ENCODE results near the gene PURA.

The PURA gene

DNA sequence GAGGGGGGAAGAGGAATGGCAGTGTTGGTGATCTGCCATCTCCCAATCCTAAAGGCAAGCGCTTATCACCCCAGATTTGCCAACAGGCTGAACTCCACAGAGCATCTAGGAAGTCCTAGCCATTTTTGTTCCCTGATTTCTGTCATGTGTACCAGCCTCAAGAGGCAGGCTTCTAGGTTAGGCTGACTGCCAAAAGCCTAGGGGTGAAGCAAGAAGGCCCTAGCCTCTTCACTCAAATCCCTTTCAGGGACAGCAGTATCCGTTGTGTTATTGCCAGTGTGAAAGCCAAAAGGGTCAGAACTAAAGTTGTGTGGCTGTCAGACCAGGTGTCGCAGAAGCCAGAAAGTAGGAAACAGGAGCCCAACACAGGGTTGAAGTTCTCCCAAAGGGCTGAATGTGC, 26.5 kb downstream of the PURA start:
- H3K36me3 ChIP-seq (ENCODE audit: control insufficient read depth in 2 of 2, insufficient read depth in 1 of 2, low read length in 2 of 2), result no peaks in the 10 kb centered on the region
- POLR2A ChIA-PET, result no interaction called here
- no peak overlapping the region for H3K4me3 ChIP-seq (ENCODE audit: low read depth, low read length)
- CTCF ChIA-PET, result interaction anchor here (0.9 to 10.4 kb wide), 2 partner anchors 65 to 66 kb away, joined by 3 to 109 read pairs; no protein-coding TSS in a partner anchor
- no peaks in the 10 kb centered on the region for H3K9me3 ChIP-seq (ENCODE audit: control insufficient read depth, insufficient read depth, low read depth, low read length)
- TF ChIP-seq IKZF3 (tag by site-specific recombination; IDR thresholded peaks at IDR 0.05) (no peak), ZNF214 (tag by site-specific recombination; IDR thresholded peaks at IDR 0.05; ENCODE audit: borderline replicate concordance) (no peak), HOXD13 (CRISPR knock-in tag; IDR thresholded peaks at IDR 0.05; ENCODE audit: borderline replicate concordance) (no peak), ZNF610 (tag by site-specific recombination; IDR thresholded peaks at IDR 0.05; ENCODE audit: borderline replicate concordance) (no peak), ZNF112 (tag by site-specific recombination; IDR thresholded peaks at IDR 0.05) (no peak), TSHZ1 (tag by site-specific recombination; IDR thresholded peaks at IDR 0.05; ENCODE audit: borderline replicate concordance) (no peak), KLF17 (tag by site-specific recombination; IDR thresholded peaks at IDR 0.05) (no peak), SCRT2 (tag by site-specific recombination; IDR thresholded peaks at IDR 0.05) (no peak), ZNF449 (tag by site-specific recombination; IDR thresholded peaks at IDR 0.05) (no peak), ZNF776 (tag by site-specific recombination; IDR thresholded peaks at IDR 0.05; ENCODE audit: borderline replicate concordance) (no peak), ZNF600 (tag by site-specific recombination; IDR thresholded peaks at IDR 0.05) (no peak), ZNF571 (tag by site-specific recombination; IDR thresholded peaks at IDR 0.05) (no peak), ZNF837 (tag by site-specific recombination; IDR thresholded peaks at IDR 0.05) (no peak), ZNF394 (tag by site-specific recombination; IDR thresholded peaks at IDR 0.05; ENCODE audit: borderline replicate concordance) (no peak), ZNF398 (tag by site-specific recombination; IDR thresholded peaks at IDR 0.05) (no peak), ZNF10 (tag by site-specific recombination; IDR thresholded peaks at IDR 0.05) (no peak), ZNF701 (tag by site-specific recombination; IDR thresholded peaks at IDR 0.05) (no peak)
- TF ChIP-seq, protein P1, sequence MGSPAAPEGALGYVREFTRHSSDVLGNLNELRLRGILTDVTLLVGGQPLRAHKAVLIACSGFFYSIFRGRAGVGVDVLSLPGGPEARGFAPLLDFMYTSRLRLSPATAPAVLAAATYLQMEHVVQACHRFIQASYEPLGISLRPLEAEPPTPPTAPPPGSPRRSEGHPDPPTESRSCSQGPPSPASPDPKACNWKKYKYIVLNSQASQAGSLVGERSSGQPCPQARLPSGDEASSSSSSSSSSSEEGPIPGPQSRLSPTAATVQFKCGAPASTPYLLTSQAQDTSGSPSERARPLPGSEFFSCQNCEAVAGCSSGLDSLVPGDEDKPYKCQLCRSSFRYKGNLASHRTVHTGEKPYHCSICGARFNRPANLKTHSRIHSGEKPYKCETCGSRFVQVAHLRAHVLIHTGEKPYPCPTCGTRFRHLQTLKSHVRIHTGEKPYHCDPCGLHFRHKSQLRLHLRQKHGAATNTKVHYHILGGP (tag by site-specific recombination; IDR thresholded peaks at IDR 0.05), result no peak
- TF ChIP-seq, protein P2, sequence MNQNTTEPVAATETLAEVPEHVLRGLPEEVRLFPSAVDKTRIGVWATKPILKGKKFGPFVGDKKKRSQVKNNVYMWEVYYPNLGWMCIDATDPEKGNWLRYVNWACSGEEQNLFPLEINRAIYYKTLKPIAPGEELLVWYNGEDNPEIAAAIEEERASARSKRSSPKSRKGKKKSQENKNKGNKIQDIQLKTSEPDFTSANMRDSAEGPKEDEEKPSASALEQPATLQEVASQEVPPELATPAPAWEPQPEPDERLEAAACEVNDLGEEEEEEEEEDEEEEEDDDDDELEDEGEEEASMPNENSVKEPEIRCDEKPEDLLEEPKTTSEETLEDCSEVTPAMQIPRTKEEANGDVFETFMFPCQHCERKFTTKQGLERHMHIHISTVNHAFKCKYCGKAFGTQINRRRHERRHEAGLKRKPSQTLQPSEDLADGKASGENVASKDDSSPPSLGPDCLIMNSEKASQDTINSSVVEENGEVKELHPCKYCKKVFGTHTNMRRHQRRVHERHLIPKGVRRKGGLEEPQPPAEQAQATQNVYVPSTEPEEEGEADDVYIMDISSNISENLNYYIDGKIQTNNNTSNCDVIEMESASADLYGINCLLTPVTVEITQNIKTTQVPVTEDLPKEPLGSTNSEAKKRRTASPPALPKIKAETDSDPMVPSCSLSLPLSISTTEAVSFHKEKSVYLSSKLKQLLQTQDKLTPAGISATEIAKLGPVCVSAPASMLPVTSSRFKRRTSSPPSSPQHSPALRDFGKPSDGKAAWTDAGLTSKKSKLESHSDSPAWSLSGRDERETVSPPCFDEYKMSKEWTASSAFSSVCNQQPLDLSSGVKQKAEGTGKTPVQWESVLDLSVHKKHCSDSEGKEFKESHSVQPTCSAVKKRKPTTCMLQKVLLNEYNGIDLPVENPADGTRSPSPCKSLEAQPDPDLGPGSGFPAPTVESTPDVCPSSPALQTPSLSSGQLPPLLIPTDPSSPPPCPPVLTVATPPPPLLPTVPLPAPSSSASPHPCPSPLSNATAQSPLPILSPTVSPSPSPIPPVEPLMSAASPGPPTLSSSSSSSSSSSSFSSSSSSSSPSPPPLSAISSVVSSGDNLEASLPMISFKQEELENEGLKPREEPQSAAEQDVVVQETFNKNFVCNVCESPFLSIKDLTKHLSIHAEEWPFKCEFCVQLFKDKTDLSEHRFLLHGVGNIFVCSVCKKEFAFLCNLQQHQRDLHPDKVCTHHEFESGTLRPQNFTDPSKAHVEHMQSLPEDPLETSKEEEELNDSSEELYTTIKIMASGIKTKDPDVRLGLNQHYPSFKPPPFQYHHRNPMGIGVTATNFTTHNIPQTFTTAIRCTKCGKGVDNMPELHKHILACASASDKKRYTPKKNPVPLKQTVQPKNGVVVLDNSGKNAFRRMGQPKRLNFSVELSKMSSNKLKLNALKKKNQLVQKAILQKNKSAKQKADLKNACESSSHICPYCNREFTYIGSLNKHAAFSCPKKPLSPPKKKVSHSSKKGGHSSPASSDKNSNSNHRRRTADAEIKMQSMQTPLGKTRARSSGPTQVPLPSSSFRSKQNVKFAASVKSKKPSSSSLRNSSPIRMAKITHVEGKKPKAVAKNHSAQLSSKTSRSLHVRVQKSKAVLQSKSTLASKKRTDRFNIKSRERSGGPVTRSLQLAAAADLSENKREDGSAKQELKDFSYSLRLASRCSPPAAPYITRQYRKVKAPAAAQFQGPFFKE (tag by site-specific recombination; IDR thresholded peaks at IDR 0.05; ENCODE audit: borderline replicate concordance), result no peak
- H3K27ac ChIP-seq (ENCODE audit: extremely low read depth, low read depth, low read length), result no peak overlapping the region
- H3K4me1 ChIP-seq (ENCODE audit: control insufficient read depth, insufficient read depth, low read length), result no peaks in the 10 kb centered on the region
